Liver (tissue), 9 donors: ENCODE data around the gene POLN. TPM values are rescaled to one million over a fixed set of nuclear protein-coding genes. Genes with fewer than 3 reads are reported as not detected.

ENCODE experiments used
- DNase-seq: peaks from one replicate; pipeline ENCODE4 v3.0.0-alpha.2; 2017; ENCODE audit warnings: low spot score
- H3K27ac ChIP-seq, 2 donors: one replicate each; pipeline ENCODE4 v1.7.0; 2013; ENCODE audit warnings: inconsistent platforms in 2 of 2, low read length in 2 of 2, control low read depth in 1 of 2, low read depth in 1 of 2, mild to moderate bottlenecking in 1 of 2
- H3K27me3 ChIP-seq, 4 donors: one replicate each; pipeline versions ENCODE4 v1.6.1 to v1.7.0; 2013; ENCODE audit warnings: low read length in 3 of 4, inconsistent platforms in 1 of 4, mild to moderate bottlenecking in 1 of 4, moderate library complexity in 1 of 4; ENCODE audit not compliant: control insufficient read depth in 4 of 4, insufficient read depth in 4 of 4
- H3K36me3 ChIP-seq, 4 donors: one replicate each; pipeline versions ENCODE4 v1.6.1 to v1.7.0; 2013; ENCODE audit warnings: low read length in 3 of 4, mild to moderate bottlenecking in 3 of 4, low read depth in 1 of 4, moderate library complexity in 1 of 4; ENCODE audit not compliant: control insufficient read depth in 4 of 4, insufficient read depth in 3 of 4
- H3K4me1 ChIP-seq, 4 donors: one replicate each; pipeline versions ENCODE4 v1.6.1 to v1.7.0; 2013; ENCODE audit warnings: low read length in 3 of 4, mild to moderate bottlenecking in 3 of 4, moderate library complexity in 1 of 4; ENCODE audit not compliant: control insufficient read depth in 4 of 4, insufficient read depth in 4 of 4
- H3K4me3 ChIP-seq, 3 donors: one replicate each; pipeline versions ENCODE4 v1.6.1 to v1.7.0; 2013; ENCODE audit warnings: low read length in 3 of 3, control low read depth in 1 of 3, low read depth in 1 of 3, mild to moderate bottlenecking in 1 of 3
- H3K9ac ChIP-seq, 2 donors: one replicate each; pipeline ENCODE4 v1.7.0; 2013; ENCODE audit warnings: low read length in 2 of 2, mild to moderate bottlenecking in 2 of 2, moderate library complexity in 2 of 2, control low read depth in 1 of 2, low read depth in 1 of 2
- H3K9me3 ChIP-seq, 4 donors: one replicate each; pipeline versions ENCODE4 v1.6.1 to v1.7.0; 2013; ENCODE audit warnings: low read length in 3 of 4; ENCODE audit not compliant: control insufficient read depth in 4 of 4
- ATF3 ChIP-seq: IDR thresholded peaks from 2 replicates; pipeline ENCODE4 v1.6.1; 2016; ENCODE audit warnings: antibody characterized with exemption
- CTCF ChIP-seq: fragments of 150-350 bp; IDR thresholded peaks from 2 replicates; pipeline ENCODE4 v1.5.1; 2017; ENCODE audit warnings: improper control_type of control experiment, low read depth, low read length; ENCODE audit not compliant: missing input control
- EGR1 ChIP-seq, 2 donors: IDR thresholded peaks; 2 replicates each; pipeline ENCODE4 v1.6.1; 2016 to 2018; ENCODE audit warnings: antibody characterized with exemption in 2 of 2, low read depth in 2 of 2
- FOXA1 ChIP-seq: IDR thresholded peaks from 2 replicates; pipeline ENCODE4 v1.6.1; 2016; ENCODE audit warnings: antibody characterized with exemption
- FOXA2 ChIP-seq: IDR thresholded peaks from 2 replicates; pipeline ENCODE4 v1.6.1; 2016; ENCODE audit warnings: antibody characterized with exemption
- GABPA ChIP-seq, 2 donors: IDR thresholded peaks in 1 of 2; conservative IDR thresholded peaks in 1 of 2; 2 replicates each; pipeline ENCODE4 v1.6.1; 2016; ENCODE audit warnings: antibody characterized with exemption in 2 of 2, mild to moderate bottlenecking in 1 of 2, moderate library complexity in 1 of 2
- HNF4A ChIP-seq, 2 donors: conservative IDR thresholded peaks; 2 replicates each; pipeline ENCODE4 v1.6.1; 2016; ENCODE audit warnings: antibody characterized with exemption in 2 of 2, mild to moderate bottlenecking in 2 of 2
- HNF4G ChIP-seq: IDR thresholded peaks from 2 replicates; pipeline ENCODE4 v1.6.1; 2016; ENCODE audit warnings: antibody characterized with exemption
- JUND ChIP-seq, 2 donors: IDR thresholded peaks; 2 replicates each; pipeline ENCODE4 v1.6.1; 2016; ENCODE audit warnings: antibody characterized with exemption in 2 of 2
- MAX ChIP-seq: IDR thresholded peaks from 2 replicates; pipeline ENCODE4 v1.6.1; 2016; ENCODE audit warnings: antibody characterized with exemption
- NR2F2 ChIP-seq: IDR thresholded peaks from 2 replicates; pipeline ENCODE4 v1.6.1; 2016; ENCODE audit warnings: antibody characterized with exemption
- RAD21 ChIP-seq, 2 donors: IDR thresholded peaks; 2 replicates each; pipeline ENCODE4 v1.6.1; 2016; ENCODE audit warnings: antibody characterized with exemption in 2 of 2, mild to moderate bottlenecking in 2 of 2
- REST ChIP-seq: IDR thresholded peaks from 2 replicates; pipeline ENCODE4 v1.6.1; 2016; ENCODE audit warnings: antibody characterized with exemption, mild to moderate bottlenecking
- RXRA ChIP-seq, 2 donors: IDR thresholded peaks; 2 replicates each; pipeline ENCODE4 v1.6.1; 2017 to 2018; ENCODE audit warnings: antibody characterized with exemption in 2 of 2, mild to moderate bottlenecking in 1 of 2
- SP1 ChIP-seq: IDR thresholded peaks from 2 replicates; pipeline ENCODE4 v1.6.1; 2018; ENCODE audit warnings: antibody characterized with exemption, mild to moderate bottlenecking
- TAF1 ChIP-seq: conservative IDR thresholded peaks from 2 replicates; pipeline ENCODE4 v1.6.1; 2016; ENCODE audit warnings: antibody characterized with exemption, mild to moderate bottlenecking
- YY1 ChIP-seq: IDR thresholded peaks from 2 replicates; pipeline ENCODE4 v1.6.1; 2016; ENCODE audit warnings: antibody characterized with exemption, mild to moderate bottlenecking
- ZBTB33 ChIP-seq: IDR thresholded peaks from 2 replicates; pipeline ENCODE4 v1.6.1; 2016; ENCODE audit warnings: antibody characterized with exemption
- WGBS: extraction: QIAGEN DNeasy Blood & Tissue Kit; methylation state at CpG from one replicate; pipeline ENCODE4 v1.1.7; 2013; 5-methylcytosine and 5-hydroxymethylcytosine counted together
- polyA plus RNA-seq, 2 donors: library from polyadenylated mRNA; stranded (reverse) in 1 of 2; unstranded in 1 of 2; fragments of 200-250 nt in 1 of 2; fragments of >200 nt in 1 of 2; fragmentation: Nextera tagmentation in 1 of 2; extraction: Ambion mirVana in 1 of 2; gene quantifications; one replicate each; pipeline versions ENCODE4 v1.2.1 to v1.2.3, GENCODE V29; 2013 to 2015
- total RNA-seq, 2 donors: library from RNA; depleted of rRNA; stranded (reverse); fragments of >200 nt; gene quantifications; one replicate each; pipeline ENCODE4 v1.2.3, GENCODE V29; 2014
- donor health status: healthy.
- donor health status: healthy.
- donor health status: healthy.
- donor health status: healthy.
- donor health status: healthy.

POLN gene
- total and polyA plus RNA-seq, 4 donors = 0.44 to 2.3 (median 1.4) TPM

GRCh38 chr4:2159931-2160330 lies 82.0 kb downstream of the POLN start:
- no peaks in the 10 kb centered on the region for H3K36me3 ChIP-seq
- H3K27ac ChIP-seq = no peak overlapping the region
- no peak overlapping the region for H3K9ac ChIP-seq
- 96% methylated on average over 2 of the region's 2 CpGs for WGBS
- TF ChIP-seq FOXA2 (no peak), ATF3 (no peak), YY1 (no peak), SP1 (no peak), NR2F2 (no peak), GABPA (IDR thresholded peaks at IDR 0.05 in 1 of 2, conservative IDR thresholded peaks at IDR 0.05 in 1 of 2) (no peak), FOXA1 (no peak), JUND (IDR thresholded peaks at IDR 0.05) (no peak), HNF4G (no peak), RAD21 (IDR thresholded peaks at IDR 0.05) (no peak), RXRA (IDR thresholded peaks at IDR 0.05) (no peak), CTCF (no peak), EGR1 (IDR thresholded peaks at IDR 0.05; ENCODE audit: low read depth in 2 of 2) (no peak), MAX (no peak), ZBTB33 (no peak), TAF1 (no peak), HNF4A (conservative IDR thresholded peaks at IDR 0.05) (no peak), REST (no peak)
- H3K4me1 ChIP-seq = no peaks in the 10 kb centered on the region
- no peak for DNase-seq
- no peak overlapping the region for H3K4me3 ChIP-seq
- H3K9me3 ChIP-seq = no peaks in the 10 kb centered on the region
- no peaks in the 10 kb centered on the region for H3K27me3 ChIP-seq

- 97% methylated on average over 7 of the region's 7 CpGs for WGBS
- Histone ChIP-seq H3K9me3 (no peaks in the 10 kb centered on the region), H3K4me3 (no peak overlapping the region), H3K9ac (no peak overlapping the region), H3K4me1 (no peaks in the 10 kb centered on the region), H3K27ac (no peak overlapping the region), H3K27me3 (no peaks in the 10 kb centered on the region), H3K36me3 (no peaks in the 10 kb centered on the region)
- DNase-seq = no peak
- TF ChIP-seq EGR1 (IDR thresholded peaks at IDR 0.05; ENCODE audit: low read depth in 2 of 2) (no peak), REST (no peak), SP1 (no peak), RAD21 (IDR thresholded peaks at IDR 0.05) (no peak), HNF4A (conservative IDR thresholded peaks at IDR 0.05) (no peak), JUND (IDR thresholded peaks at IDR 0.05) (no peak), NR2F2 (no peak), ATF3 (no peak), ZBTB33 (no peak), TAF1 (no peak), YY1 (no peak), MAX (no peak)
Observed at GRCh38 chr4:2155246-2155645, 86.7 kb downstream of the POLN start.
